Stimulated activated CD8-positive, alpha-beta memory T cell treated with anti-CD3 and anti-CD28 coated beads, Interleukin-12 subunit alpha, Interleukin-12 subunit beta, amount 100 ng/mL, for 1 hour (primary cell): Measurements from ENCODE around the gene AP4E1.
"Not testable (repeated sequence)": the region's sequence is repeated elsewhere in the genome, so short reads cannot be mapped to it uniquely, and the experiment has no call there.

ENCODE experiments used
- DNase-seq: peaks from one replicate; pipeline ENCODE4 v3.0.0-alpha.2; 2020; ENCODE audit warnings: low read depth

The AP4E1 gene

DNA sequence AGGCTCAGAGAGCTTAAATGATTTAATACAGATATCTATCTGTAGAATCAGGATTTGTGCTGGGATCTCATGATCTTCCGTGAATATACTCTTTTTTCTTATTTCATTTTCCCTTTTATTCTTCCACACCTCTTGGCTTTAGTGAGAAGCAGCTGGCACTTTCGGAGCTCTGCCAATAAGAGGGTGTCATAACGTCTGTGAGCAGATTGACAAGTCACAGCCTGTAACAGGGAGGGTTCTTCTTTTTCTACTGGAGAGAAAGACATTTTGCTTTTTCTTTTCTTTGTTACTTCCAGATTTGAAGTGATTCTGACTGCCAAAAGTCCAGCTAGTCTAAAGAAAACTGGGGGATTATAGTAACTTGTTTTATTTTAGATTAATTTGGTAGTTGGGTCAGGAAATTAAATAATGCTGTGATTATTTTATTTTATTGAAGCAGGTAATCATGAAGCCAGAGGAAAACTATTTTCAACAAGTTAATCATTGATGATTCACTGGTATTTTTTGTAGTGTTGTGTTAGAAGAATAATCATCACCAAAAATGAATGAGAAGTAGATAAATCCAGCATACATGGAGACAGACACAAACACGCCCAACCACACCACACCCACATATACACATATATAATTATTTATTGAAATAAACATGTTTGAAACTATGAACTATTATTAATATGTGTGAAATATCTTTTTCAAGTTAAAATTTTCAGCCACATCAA, 116.4 kb downstream of the AP4E1 start:
- DNase-seq: no peak

DNA sequence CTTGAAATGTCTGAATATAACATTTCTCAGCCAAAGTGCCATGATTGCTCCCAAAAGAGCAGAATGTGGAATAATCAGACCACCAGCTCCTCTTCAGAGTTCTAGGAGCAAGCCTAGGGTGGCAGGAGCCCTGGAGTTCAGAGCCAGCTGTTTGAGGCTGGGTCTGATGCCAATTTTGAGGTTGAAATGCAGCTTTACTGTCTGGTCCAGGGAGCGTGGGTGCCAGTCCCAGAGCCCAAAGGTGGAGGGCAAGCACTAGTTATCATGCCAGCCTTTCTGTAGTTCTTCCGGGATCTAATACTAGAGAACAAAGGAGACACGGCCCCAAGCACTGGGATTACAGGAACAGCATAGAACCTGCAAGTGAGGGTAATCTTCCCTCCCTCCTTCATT, 117.0 kb downstream of the AP4E1 start:
- DNase-seq: no peak

DNA sequence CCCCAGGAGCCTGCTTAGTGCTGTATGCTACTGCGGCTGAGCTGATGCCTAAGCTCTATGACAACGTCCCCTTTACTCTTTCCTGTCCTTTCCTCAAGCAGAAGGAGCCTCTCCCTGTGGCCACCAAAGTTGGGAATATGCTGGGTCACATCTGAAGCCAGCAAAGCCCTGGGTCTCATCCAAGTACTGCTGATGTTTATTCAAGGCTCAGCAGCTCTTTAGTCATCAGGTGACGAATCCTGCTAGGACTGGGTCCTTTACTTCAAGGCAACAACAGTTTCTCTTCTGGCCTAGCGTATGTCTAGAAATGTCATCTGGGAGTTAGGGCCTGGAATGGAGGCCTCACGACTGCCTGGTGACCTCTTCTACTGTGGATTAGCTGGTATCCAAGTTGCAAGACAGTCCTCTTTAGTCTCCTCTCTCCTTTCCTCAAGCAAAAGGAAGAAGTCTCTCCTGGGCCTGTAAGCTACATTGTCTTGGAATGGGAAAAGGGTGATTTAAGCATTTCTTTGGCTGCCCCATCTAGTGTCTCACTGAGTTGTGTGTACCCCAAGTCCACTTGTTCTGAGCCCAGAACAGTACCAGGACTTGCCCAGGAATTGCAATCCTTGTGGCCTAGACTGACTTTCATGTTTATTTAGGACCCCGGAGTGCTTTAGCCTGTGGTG, 122.3 kb downstream of the AP4E1 start:
- no peak for DNase-seq

DNA sequence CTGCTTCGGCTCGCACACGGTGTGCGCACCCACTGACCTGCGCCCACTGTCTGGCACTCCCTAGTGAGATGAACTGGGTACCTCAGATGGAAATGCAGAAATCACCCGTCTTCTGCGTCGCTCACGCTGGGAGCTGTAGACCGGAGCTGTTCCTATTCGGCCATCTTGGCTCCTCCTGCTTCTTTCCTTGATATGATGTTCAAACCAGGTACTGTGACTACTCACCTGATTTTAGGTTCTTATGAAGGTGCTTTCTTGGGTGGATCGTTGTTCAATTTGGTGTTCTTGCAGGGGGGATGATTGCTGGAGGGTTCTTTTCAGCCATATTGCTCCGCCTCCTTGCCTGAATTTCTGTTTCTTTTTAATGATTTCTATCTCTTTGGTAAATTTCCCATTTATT, 129.0 kb downstream of the AP4E1 start:
- not testable (repeated sequence) for DNase-seq

DNA sequence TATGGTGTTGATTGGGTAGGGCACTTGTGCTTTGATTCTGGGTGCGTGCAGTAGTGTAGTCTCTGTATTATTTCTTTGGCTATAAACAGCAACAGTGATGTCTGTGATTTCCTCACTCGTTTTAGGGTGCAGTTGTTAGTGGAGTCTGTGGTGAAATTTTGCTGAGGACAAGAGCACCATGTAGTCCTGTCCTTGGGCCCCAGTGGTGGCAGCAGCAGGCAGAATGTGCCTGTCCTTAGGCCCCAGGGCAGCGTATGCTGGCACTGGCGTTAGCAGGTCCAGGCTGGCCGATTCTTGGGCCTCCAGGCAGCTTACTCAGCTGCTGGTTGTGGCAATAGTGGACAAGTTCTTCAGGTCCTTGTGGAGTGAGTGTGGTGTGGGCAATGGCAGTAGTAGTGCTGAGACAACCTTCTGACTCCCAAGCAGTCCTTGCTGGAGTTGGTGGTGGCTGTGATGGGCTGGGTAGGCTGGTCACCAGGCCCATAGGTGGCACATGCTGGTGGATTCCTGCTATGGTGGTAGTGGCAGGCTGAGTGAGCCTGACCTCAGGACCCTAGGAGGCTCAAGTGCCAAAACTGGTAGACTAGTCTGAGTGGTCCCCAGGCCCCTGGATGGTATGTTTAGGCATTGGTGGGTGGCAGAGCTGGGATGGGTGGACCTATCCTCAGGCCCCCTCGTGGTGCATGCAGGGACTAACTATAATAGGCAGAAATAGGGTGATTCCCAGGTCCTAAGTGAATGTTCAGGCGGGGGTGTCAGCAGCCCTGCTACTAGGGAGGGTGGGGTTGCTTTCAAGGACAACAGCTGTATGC, 129.9 kb downstream of the AP4E1 start:
- DNase-seq: no peak

DNA sequence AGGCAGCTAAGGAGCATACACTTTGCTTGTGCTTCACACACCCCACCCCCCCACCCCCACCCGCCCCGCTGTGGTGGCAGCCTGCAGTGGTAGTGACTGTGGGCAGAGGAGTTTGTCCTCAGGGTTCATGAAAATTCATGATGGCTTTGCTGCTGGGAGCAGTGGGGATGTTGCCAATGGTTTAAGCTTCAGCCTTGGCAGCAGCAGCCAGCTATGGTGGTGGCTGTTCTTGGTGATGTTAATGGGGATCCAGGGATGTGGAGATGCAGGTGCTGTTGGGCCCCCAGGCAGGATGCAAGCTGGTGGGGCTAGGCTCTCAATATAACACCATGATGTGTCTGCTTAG, 130.5 kb downstream of the AP4E1 start:
- DNase-seq: no peak

DNA sequence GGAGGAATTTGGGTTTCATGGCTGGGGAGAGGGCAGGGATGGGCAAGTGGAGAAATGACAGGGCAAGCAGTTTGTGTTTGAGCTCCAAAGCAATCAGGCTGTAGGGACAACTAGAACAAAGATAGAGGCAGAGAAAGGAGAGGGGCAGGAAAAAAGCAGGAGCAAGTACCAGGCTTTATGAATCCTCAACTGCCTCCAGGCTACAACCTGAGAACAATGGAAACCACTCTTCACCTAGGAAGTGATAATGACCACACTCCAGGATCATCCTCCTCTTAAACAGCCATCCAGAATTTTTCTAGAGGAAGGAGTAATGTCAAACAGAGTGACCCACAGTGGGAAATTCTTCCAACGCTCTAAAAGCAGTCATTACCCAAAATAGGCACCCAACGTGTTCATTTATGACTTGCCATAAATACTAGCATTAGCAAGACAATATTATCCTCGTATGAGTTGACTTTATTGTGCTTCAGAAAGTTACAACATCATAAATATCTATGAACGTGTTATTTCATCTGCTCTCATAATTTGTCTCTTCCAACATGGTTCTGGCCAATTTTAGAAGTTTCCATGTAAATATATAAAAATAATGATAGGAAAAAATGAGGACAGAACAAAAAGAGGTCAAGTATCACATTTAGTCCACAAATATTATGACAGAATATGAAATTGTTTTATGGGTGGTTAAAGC, 135.7 kb downstream of the AP4E1 start:
- DNase-seq: no peak

DNA sequence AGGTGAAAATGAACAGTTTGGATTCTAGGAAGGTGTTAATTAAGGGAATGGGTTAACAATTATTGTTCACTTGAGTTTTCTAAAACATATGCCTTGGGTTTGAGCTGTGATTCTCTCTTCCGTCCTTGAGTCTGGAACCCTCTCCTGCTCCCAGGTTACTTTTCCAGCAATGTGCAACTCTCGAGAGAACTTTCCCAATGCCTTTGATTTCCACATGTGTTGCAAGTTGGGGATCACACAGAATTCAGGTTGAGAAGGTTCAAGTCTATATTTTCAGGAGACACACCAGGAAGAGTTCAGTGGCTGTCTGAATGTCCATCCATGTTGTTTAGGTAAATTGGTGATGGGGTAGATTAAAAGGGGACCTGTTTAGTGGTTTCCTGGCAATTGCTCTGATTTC, 137.5 kb downstream of the AP4E1 start:
- no peak for DNase-seq

DNA sequence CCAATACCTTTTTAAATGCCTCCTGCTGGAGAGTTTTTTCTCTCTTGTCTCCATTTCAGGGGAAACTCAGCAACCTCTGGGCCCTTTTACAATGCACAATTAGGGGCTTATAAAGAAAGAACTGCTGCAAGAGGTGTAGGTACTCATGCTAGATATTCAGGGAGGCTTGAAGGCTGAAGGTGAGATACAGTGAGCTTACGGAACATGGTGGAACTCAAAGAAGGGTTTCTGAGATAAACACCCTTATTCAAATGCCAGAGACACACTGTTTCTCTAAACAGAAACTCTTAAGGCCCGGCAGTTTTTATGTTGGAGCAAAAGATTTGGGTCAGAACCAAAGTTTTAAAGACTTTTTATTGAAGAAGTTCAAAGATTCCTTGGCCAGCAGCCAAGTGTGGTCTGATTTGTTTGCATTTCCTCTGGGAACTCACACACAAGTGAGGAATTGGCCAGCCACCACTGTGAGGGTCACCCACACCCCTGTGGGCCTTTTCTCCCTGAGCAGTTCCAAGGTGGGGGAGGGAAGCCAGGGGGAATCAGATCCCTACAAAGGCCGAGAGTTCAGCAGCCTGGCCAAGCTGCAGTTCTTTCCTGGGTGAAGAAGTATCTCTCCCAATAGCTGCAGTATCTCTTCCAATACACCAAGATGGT, 138.4 kb downstream of the AP4E1 start:
- DNase-seq: no peak

DNA sequence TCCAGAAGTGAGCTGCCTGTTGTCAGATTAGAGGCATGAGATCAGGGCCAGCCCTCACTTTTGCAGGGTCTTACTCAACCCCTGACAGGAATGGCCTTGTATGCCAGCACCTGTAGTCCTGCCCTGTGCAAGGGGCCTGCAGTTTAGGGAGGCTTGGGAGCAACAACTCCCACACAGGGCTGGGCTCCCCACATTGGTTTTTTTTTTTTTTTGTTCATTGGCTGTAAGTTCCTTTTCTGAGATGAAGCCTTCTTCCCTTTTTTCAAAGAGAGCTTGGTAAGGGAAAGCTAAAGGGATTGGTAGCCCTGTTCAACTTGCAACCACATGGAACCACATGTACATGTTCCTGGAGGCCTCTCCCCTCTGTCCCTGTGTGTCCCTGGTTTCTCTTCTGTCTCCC, 139.8 kb downstream of the AP4E1 start:
- DNase-seq: no peak

DNA sequence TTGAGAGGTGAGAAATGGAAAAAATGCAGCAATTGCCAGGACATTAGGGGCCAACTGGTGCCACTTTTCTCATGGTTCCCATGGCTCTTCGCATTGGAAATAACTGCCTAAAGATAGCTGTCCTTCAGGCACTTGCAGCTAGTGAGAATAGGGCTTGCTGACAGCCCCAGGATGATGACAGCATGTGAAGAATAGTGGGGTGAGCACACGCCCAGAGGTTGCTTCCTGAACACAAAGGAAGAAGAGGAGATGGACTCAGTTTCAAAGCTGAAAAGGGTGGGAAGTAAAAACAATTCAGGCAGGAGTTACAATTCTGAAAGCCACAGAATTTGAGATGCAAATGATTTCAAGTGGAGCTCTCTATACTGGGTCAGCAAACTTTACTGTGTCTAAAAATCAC, 140.6 kb downstream of the AP4E1 start:
- no peak for DNase-seq

DNA sequence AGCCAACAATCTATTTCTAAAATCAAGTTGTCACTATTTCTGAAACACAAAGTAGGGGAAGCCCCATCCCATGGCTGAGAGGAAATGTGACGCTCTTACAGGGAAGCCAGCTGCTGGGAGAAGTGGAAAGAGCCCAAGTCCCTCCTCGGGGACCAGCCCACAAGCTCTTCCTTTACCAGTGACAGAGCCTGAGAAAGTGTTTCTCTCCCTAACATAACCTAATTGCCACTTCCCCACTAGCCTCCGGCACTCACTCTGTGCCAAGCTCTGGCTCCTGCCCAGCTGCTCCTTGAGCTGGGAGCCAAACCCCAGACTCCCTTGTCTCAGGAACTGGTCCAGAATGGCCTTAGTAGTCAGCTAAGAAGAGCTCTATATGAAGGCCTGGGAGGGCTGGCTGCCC, 143.3 kb downstream of the AP4E1 start:
- no peak for DNase-seq

DNA sequence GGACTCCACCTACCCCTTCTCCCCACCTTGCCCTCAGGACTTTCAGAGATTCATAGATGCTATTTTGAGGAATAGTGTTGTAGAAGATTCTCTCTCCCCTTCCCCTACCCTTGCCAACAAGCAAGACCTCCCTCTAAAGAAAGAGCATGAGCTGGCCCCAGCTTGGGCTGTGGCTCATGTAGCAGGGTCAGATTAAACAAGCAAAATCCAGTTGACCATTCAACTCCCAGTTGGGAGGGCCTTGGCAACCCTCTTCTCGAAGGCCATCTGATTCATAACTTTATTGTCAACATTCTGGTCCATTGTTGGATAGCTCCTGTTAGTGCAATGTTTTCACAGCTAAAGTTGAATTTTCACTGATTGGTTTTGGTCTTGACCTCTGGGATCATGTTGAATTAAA, 145.1 kb downstream of the AP4E1 start:
- no peak for DNase-seq

DNA sequence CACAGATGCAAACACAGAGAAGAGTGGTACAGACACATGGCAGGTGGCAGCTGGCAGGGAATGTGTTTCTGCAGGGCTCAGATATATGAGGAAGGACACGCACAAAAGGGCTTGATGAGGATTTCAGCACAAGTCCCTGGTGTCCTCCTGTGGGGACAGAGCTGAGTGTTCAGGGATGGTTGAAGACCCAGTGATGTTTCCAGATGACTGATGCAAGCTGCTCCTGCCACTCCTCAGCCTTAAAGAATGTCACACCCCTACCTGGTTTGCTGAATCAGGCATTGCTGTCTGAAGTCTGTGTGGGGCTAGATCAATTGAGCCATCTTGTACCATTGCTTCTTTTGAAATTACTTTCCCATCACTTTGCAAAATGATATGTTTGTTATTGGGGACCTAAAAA, 146.1 kb downstream of the AP4E1 start:
- no peak for DNase-seq
